NCI-H1694 treated with DMSO at 0.1 percent for 48 hours (cell line): Measurements from ENCODE around the gene ARHGAP22.

Experiments
- DNase-seq: peaks from one replicate; lab custom pipeline; 2025; lab: John Stamatoyannopoulos, UW

ARHGAP22 gene

GRCh38 chr10:48418189-48418788 is 186.6 kb downstream of the ARHGAP22 start:
- DNase-seq, result no peak

- no peak for DNase-seq
These were observed 187.5 kb downstream of the ARHGAP22 start for GRCh38 chr10:48417374-48417773.

- no peak for DNase-seq
These were observed 188.2 kb downstream of the ARHGAP22 start for GRCh38 chr10:48416584-48417232.

DNA sequence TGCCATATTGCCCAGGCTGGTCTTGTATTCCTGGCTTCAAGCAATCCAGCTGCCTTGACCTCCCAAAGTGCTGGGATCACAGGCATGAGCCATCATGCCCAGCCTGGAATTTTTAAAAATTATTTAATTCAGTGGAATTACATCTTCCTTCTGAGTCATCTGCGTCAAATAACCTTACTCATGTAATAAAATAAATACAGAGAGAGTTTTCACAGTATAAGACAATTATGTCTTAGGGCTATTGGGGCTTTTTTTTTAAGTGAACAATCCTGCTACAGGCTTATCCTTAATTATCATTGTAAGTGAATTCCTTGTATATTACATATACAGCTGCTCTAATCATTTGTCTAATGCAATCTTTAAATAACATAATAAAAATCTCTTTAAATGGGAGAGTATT is 190.1 kb downstream of the ARHGAP22 start:
- DNase-seq, result no peak

GRCh38 chr10:48414160-48414559 is 190.7 kb downstream of the ARHGAP22 start:
- no peak for DNase-seq

- no peak for DNase-seq
These were observed 191.9 kb downstream of the ARHGAP22 start for GRCh38 chr10:48412933-48413332.

- DNase-seq, result no peak
These were observed 192.8 kb downstream of the ARHGAP22 start for GRCh38 chr10:48412081-48412480.

DNA sequence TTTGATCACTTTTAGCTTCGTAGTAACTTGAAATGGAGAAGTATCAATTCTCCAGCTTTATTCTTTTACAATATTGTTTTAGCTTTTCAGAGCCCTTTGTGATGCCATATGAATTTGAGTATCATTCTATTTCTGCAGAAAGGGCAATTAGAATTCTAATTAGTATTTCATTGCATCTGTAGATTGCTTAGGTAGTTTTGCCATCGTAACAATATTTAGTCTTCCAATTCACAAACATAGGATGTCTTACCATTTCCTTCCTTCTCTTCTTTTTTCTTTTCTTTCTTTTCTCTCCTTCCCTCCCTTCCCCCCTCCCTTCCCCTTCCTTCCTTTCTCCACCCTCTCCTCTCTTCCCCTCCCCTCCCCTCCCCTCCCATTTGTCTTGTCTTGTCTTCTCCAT is 193.4 kb downstream of the ARHGAP22 start:
- DNase-seq, result no peak

- DNase-seq, result no peak
These were observed 194.4 kb downstream of the ARHGAP22 start for GRCh38 chr10:48410503-48410902.

DNA sequence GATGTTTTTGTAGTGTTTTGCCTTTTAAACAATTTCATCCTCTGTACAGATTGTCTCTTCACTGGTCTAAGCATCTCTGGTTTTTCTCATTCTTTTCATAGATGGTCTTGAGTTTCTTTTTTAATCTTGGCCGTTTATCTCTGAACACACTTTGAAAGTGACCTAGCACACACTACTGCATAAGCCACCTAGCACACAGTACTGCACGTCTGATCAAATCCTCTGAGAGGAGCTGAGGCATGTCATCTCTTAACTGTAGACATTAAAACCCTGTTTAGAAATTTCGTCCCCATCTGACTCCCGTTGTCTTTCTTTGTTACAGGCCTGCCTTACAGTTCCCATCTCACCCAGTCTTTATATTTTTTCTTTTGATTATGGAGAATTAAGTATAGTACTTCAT is 198.2 kb downstream of the ARHGAP22 start:
- DNase-seq, result no peak

DNA sequence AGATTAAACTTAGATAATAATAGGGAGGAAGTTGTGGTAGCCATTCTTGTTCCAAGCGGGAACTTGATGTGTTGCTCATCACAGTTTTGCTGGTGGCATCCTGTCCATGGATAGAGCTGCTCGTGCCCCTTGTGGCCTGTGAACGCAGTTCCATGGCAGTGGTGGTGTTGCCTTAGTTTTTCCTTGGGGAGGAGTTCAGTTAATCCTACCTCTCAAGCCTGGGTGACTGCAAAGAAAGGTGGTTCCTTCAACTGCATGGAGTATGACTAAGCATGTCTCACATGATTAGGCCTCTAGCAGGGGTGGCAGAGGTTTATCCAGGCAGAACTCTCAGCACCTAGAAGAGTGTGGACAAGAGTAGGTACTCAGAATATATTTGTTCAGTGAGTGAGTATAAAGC is 198.7 kb downstream of the ARHGAP22 start:
- no peak for DNase-seq

GRCh38 chr10:48404646-48405045 is 200.2 kb downstream of the ARHGAP22 start:
- no peak for DNase-seq

DNA sequence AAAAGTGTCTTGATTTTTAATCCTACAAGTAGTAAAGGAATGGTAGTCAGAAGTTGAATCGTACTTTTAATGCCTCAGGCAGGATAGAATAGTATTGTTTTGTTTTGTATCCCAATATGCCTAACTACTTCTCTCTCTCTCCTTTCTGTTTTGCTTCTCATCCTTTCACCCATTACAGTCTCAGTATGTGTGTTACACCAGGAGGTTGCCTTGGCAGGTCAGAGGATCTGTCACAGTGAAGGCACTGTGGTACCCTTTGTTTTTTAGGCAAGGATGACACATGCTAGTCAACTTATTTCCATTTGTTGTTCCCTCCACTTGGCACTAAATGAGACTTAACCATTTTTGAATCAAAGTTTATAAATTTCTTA is 204.0 kb downstream of the ARHGAP22 start:
- no peak for DNase-seq

DNA sequence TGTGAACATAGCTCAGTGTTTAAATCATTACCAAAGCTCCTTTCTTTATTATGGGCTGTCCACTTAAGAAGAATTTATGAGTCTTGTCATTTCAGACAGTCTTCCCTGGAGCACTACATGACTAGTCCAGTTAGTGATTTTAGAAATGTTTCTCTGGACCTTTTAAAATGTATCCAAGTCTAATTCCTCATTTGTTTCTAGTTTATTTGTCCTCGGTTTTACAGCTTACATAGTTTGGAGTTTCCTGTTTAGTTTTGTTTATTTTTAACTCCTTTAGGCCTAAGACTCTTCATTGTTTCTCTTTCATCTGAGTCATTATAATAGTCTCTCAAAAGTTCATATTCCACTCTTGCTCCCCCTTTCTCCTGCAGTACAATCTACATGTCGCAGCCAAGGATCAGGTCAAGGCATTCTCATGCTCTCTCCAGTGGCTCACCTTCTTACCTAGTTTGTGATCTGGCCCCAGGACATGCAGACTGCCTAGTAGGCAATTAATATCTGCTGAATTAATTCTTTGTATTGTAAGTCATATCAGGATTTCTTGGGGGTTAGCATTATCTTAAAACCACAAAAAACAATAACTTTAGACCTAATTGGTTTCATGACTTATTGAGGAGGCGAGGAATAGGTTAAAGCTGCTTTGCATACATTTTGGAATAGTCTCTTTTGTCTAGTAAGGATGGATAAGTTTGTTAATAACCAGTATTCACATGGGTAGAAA is 204.6 kb downstream of the ARHGAP22 start:
- DNase-seq, result no peak

DNA sequence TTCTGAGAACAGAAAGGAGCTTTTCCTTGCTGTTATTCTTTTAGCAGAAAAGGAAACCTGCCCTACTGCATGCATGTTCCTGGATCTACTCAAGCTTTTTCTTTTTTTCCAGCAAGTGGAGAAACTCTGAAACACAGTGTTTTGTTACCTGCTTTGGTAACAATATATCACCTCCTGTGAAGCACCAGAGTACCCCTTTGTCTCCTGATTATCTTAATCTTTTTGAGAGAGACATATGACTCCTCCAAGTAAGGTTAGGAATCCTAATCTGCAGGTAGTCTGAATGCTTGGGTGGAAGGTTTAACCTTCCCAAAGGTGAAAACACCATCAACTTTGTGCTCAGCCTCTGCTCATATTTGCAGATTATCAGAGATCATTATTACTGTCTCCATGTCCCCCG is 205.3 kb downstream of the ARHGAP22 start:
- DNase-seq, result no peak

DNA sequence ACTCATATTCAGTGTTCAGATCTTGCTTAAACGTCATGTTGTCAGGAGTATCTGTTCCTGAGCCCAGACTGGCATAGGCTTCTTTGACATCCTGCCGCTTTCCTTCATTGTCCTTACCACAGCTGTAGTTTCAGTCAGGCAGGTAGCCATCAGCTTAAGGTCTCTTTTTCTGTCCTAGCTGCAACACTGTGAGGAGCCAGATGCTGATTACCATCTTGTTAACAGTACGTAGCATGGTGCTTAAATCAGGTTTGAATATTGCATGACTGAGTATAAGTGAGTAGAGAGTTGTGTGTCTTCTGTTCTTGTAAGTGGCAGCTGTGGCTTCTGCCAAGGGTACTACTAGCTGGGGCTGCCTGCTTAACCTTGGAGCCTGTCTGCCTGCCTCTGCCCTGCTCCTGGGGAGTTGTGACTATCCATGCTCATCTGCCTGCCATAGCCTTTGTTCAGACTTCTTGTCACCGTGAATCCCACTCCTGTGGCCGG is 205.8 kb downstream of the ARHGAP22 start:
- no peak for DNase-seq

DNA sequence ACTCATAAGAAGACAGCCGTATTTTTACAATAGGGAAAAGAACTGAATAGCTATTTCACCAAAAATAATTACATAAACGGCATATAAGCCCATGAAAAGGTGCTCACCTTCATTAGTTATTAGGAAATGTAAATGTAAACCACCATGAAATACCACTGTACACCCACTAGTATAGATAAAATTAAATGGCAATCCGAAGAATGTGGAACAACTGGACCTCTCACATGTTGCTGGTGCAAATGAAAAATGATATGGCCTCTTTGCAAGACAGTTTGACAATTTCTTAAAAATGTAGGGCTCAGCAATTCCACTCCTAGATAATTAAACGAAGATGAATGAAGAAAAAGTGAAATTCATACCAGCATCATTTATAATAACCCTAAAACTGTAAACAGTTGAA is 206.6 kb downstream of the ARHGAP22 start:
- no peak for DNase-seq
